Coronary artery (tissue), 2 donors: ENCODE results near the gene PNPLA5.

Source experiments
- DNase-seq: peaks from one replicate; pipeline ENCODE4 v3.0.0-alpha.2; 2017; ENCODE audit warnings: low spot score
- H3K27ac ChIP-seq, 2 donors: fragments of 200-600 bp; sonication (generic); one replicate each; pipeline ENCODE4 v1.5.1; 2016 to 2019
- H3K4me3 ChIP-seq: fragments of 200-600 bp; sonication (generic); 2 replicates; pipeline ENCODE4 v1.5.1; 2016; ENCODE audit warnings: mild to moderate bottlenecking, moderate library complexity
- CTCF ChIP-seq: fragments of 200-600 bp; sonication (generic); IDR thresholded peaks from one replicate; pipeline ENCODE4 v1.5.1; 2019; ENCODE audit warnings: antibody characterized with exemption

PNPLA5 gene

GRCh38 chr22:43860126-43860525, 31.7 kb downstream of the PNPLA5 start:
- DNase-seq, result no peak
- TF ChIP-seq CTCF, result no peak
- H3K4me3 ChIP-seq, result no peak overlapping the region
- H3K27ac ChIP-seq, result no peak overlapping the region

GRCh38 chr22:43859621-43860020, 32.2 kb downstream of the PNPLA5 start:
- Histone ChIP-seq H3K27ac (no peak overlapping the region), H3K4me3 (no peak overlapping the region)
- no peak for TF ChIP-seq CTCF
- DNase-seq, result no peak

- no peak for DNase-seq
- H3K4me3 ChIP-seq, result no peak overlapping the region
- TF ChIP-seq CTCF, result no peak
- no peak overlapping the region for H3K27ac ChIP-seq
Observed at GRCh38 chr22:43859176-43859575, 32.6 kb downstream of the PNPLA5 start.

GRCh38 chr22:43858156-43858895, 33.5 kb downstream of the PNPLA5 start:
- DNase-seq, result no peak
- TF ChIP-seq CTCF, result no peak
- H3K4me3 ChIP-seq, result no peak overlapping the region
- no peak overlapping the region for H3K27ac ChIP-seq

GRCh38 chr22:43857367-43857766, 34.4 kb downstream of the PNPLA5 start:
- no peak overlapping the region for H3K27ac ChIP-seq
- no peak for TF ChIP-seq CTCF

GRCh38 chr22:43855431-43855830, 36.4 kb downstream of the PNPLA5 start:
- Histone ChIP-seq H3K27ac (no peak overlapping the region), H3K4me3 (no peak overlapping the region)
- no peak for TF ChIP-seq CTCF
- DNase-seq, result peak; percentile 29

More at GRCh38 chr22:43857367-43857766, 34.4 kb downstream of the PNPLA5 start:
- DNase-seq, result no peak
- no peak overlapping the region for H3K4me3 ChIP-seq

- TF ChIP-seq CTCF, result no peak
- Histone ChIP-seq H3K4me3 (no peak overlapping the region), H3K27ac (no peak overlapping the region)
- DNase-seq, result peak; percentile 47
Observed at GRCh38 chr22:43854786-43855271, 37.0 kb downstream of the PNPLA5 start.
